Neural progenitor cell (in vitro differentiated cells): ENCODE data around the gene ANAPC10.

ENCODE experiments used
- CTCF ChIP-seq: fragments of 200-600 bp; sonication (generic); IDR thresholded peaks from 2 replicates; pipeline ENCODE4 v1.5.1; 2017; ENCODE audit warnings: antibody characterized with exemption, mild to moderate bottlenecking
- EZH2phosphoT487 ChIP-seq: fragments of 200-600 bp; sonication (generic); IDR thresholded peaks from 2 replicates; pipeline ENCODE4 v1.6.1; 2017; ENCODE audit warnings: antibody characterized with exemption

GRCh38 chr4:145131848-145132247, 33.9 kb upstream of the ANAPC10 start:
- TF ChIP-seq CTCF (no peak), EZH2phosphoT487 (no peak)
